SK-N-SH (cell line): ENCODE measurements around the gene HOPX.

Source experiments
- CTCF ChIP-seq: fragments of 200-600 bp; sonication (generic); IDR thresholded peaks from 2 replicates; pipeline ENCODE4 v1.6.1; 2017; ENCODE audit warnings: antibody characterized with exemption, mild to moderate bottlenecking, moderate library complexity
- ELF1 ChIP-seq: IDR thresholded peaks from 2 replicates; pipeline ENCODE4 v1.4.0; 2012
- EP300 ChIP-seq, 2 experiments: IDR thresholded peaks; 2 replicates each; pipeline versions ENCODE4 v1.4.0 to v1.6.1; 2012; ENCODE audit warnings: borderline replicate concordance in 1 of 2, low read depth in 1 of 2, low read length in 1 of 2
- EZH2phosphoT487 ChIP-seq: fragments of 200-600 bp; sonication (generic); IDR thresholded peaks from 2 replicates; pipeline ENCODE4 v1.6.1; 2017; ENCODE audit warnings: low read depth, mixed run types, mild to moderate bottlenecking, antibody characterized with exemption, moderate library complexity, borderline replicate concordance
- FOSL2 ChIP-seq: IDR thresholded peaks from 2 replicates; pipeline ENCODE4 v1.4.0; 2012; ENCODE audit warnings: low read depth, mild to moderate bottlenecking, moderate library complexity, borderline replicate concordance
- POLR2AphosphoS5 ChIP-seq: IDR thresholded peaks from 2 replicates; pipeline ENCODE4 v1.6.1; 2012; ENCODE audit warnings: low read depth, low read length
- REST ChIP-seq: IDR thresholded peaks from 2 replicates; pipeline ENCODE4 v1.6.1; 2012; ENCODE audit warnings: mild to moderate bottlenecking, low read depth, low read length, moderate library complexity
- SMC3 ChIP-seq: IDR thresholded peaks from 2 replicates; pipeline ENCODE4 v1.6.1; 2012; ENCODE audit warnings: low read depth, low read length, improper control_type of control experiment
- TAF1 ChIP-seq: IDR thresholded peaks from 2 replicates; pipeline ENCODE4 v1.6.1; 2012; ENCODE audit warnings: low read depth, mild to moderate bottlenecking, low read length, moderate library complexity, borderline replicate concordance

- TF ChIP-seq EP300 (IDR thresholded peaks at IDR 0.05; ENCODE audit: borderline replicate concordance in 1 of 2, low read depth in 1 of 2, low read length in 1 of 2) (no peak), CTCF (no peak), POLR2AphosphoS5 (no peak), EZH2phosphoT487 (no peak), REST (no peak), TAF1 (no peak), ELF1 (no peak), SMC3 (no peak), FOSL2 (no peak)
These were observed 32.3 kb downstream of the HOPX start for GRCh38 chr4:56648824-56649151.
